ENCODE data around the gene SSR1.

DNA sequence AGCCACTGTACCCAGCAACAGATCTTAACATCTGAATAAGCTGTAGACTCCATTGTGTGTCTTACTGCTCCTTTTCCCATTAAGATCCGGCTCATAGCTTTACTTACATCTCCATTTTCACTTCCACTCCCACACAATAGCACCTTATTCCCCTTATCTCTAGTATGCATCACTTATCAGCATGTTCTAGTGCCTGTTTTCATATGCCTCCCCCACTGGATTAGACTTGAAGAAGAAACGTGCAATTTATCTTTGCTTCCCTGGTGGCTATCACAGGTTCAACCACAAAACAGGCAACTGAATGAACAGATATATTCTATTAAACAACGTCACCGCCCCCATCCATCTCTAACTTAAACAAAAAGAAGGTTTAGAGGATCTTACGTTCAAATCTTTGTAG, 12.1 kb downstream of the SSR1 start:
- no peak for TF ChIP-seq POU2F2 (IDR thresholded peaks at IDR 0.05; ENCODE audit: low read depth, low read length)
- TF ChIP-seq POLR2AphosphoS5 (IDR thresholded peaks at IDR 0.05; ENCODE audit: low read depth, low read length): no peak
- no peak for TF ChIP-seq SPI1 (IDR thresholded peaks at IDR 0.05; ENCODE audit: low read depth, low read length)
- TF ChIP-seq TAF1 (IDR thresholded peaks at IDR 0.05; ENCODE audit: low read depth, low read length): no peak
- TF ChIP-seq POLR2A (IDR thresholded peaks at IDR 0.05; ENCODE audit: low read depth, low read length): no peak

All from GM12891 (cell line).